H9 (cell line): ENCODE results near the gene WIPF2. TPM values are rescaled to one million over a fixed set of nuclear protein-coding genes. Genes with fewer than 3 reads are reported as not detected.

Experiments
- DNase-seq: peaks from one replicate; pipeline ENCODE4 v3.0.0-alpha.2; 2017
- H2AFZ ChIP-seq: one replicate; pipeline ENCODE4 v1.6.1; 2013; ENCODE audit warnings: mild to moderate bottlenecking, low read length, control low read depth, moderate library complexity
- H2AK5ac ChIP-seq: 2 replicates; pipeline ENCODE4 v1.6.1; 2013; ENCODE audit warnings: low read length, control low read depth, mixed read lengths; ENCODE audit not compliant: insufficient read length
- H2BK120ac ChIP-seq: one replicate; pipeline ENCODE4 v1.6.1; 2013; ENCODE audit warnings: low read depth, mild to moderate bottlenecking, low read length, control low read depth, inconsistent platforms; ENCODE audit not compliant: poor library complexity, severe bottlenecking
- H2BK12ac ChIP-seq: 2 replicates; pipeline ENCODE4 v1.6.1; 2013; ENCODE audit warnings: low read length, control low read depth, mixed read lengths, low read depth; ENCODE audit not compliant: insufficient read length
- H2BK15ac ChIP-seq: 2 replicates; pipeline ENCODE4 v1.6.1; 2013; ENCODE audit warnings: low read depth, low read length, control low read depth
- H2BK20ac ChIP-seq: one replicate; pipeline ENCODE4 v1.6.1; 2013; ENCODE audit warnings: low read depth, mild to moderate bottlenecking, low read length, control low read depth, inconsistent platforms; ENCODE audit not compliant: poor library complexity, severe bottlenecking
- H2BK5ac ChIP-seq: 2 replicates; pipeline ENCODE4 v1.6.1; 2013; ENCODE audit warnings: low read length, control low read depth, mixed read lengths; ENCODE audit not compliant: insufficient read length
- H3K14ac ChIP-seq: 2 replicates; pipeline ENCODE4 v1.6.1; 2013; ENCODE audit warnings: low read length, control low read depth; ENCODE audit not compliant: insufficient read depth
- H3K18ac ChIP-seq: 2 replicates; pipeline ENCODE4 v1.6.1; 2013; ENCODE audit warnings: low read depth, mild to moderate bottlenecking, mixed read lengths, low read length, control low read depth; ENCODE audit not compliant: insufficient read length
- H3K23ac ChIP-seq: 2 replicates; pipeline ENCODE4 v1.6.1; 2013; ENCODE audit warnings: low read length, control low read depth, mixed read lengths, low read depth; ENCODE audit not compliant: insufficient read length
- H3K23me2 ChIP-seq: 2 replicates; pipeline ENCODE4 v1.6.1; 2013; ENCODE audit warnings: low read depth, mild to moderate bottlenecking, mixed read lengths, low read length, control low read depth; ENCODE audit not compliant: insufficient read length, poor library complexity, severe bottlenecking
- H3K27ac ChIP-seq: 2 replicates; pipeline ENCODE4 v1.5.1; 2013; ENCODE audit warnings: low read length, control low read depth, mixed read lengths, low read depth; ENCODE audit not compliant: insufficient read length
- H3K27me3 ChIP-seq: 2 replicates; pipeline ENCODE4 v1.6.1; 2013; ENCODE audit warnings: low read length, control low read depth, inconsistent platforms; ENCODE audit not compliant: insufficient read depth
- H3K4ac ChIP-seq: 2 replicates; pipeline ENCODE4 v1.6.1; 2013; ENCODE audit warnings: low read depth, mild to moderate bottlenecking, control low read depth, inconsistent platforms, low read length, moderate library complexity
- H3K4me1 ChIP-seq: 2 replicates; pipeline ENCODE4 v1.6.1; 2013; ENCODE audit warnings: low read length, control low read depth, inconsistent platforms; ENCODE audit not compliant: insufficient read depth
- H3K4me2 ChIP-seq: 2 replicates; pipeline ENCODE4 v1.6.1; 2013; ENCODE audit warnings: low read length, control low read depth, mixed read lengths; ENCODE audit not compliant: insufficient read length, insufficient read depth
- H3K56ac ChIP-seq: 2 replicates; pipeline ENCODE4 v1.6.1; 2013; ENCODE audit warnings: low read depth, mild to moderate bottlenecking, mixed read lengths, low read length, control low read depth; ENCODE audit not compliant: insufficient read length
- H3K79me1 ChIP-seq: 2 replicates; pipeline ENCODE4 v1.6.1; 2013; ENCODE audit warnings: low read depth, mild to moderate bottlenecking, moderate library complexity, low read length, control low read depth, inconsistent platforms; ENCODE audit not compliant: insufficient read depth, poor library complexity, severe bottlenecking
- H3K79me2 ChIP-seq: 2 replicates; pipeline ENCODE4 v1.6.1; 2013; ENCODE audit warnings: low read length, control low read depth, inconsistent platforms; ENCODE audit not compliant: insufficient read depth
- H3K9ac ChIP-seq: 2 replicates; pipeline ENCODE4 v1.6.1; 2013; ENCODE audit warnings: low read length, control low read depth, mixed read lengths; ENCODE audit not compliant: insufficient read length; ENCODE audit errors: extremely low read depth
- H3K9me3 ChIP-seq: one replicate; pipeline ENCODE4 v1.6.1; 2013; ENCODE audit warnings: low read depth, low read length, inconsistent platforms; ENCODE audit not compliant: control insufficient read depth
- H3T11ph ChIP-seq: one replicate; pipeline ENCODE4 v1.6.1; 2013; ENCODE audit warnings: mild to moderate bottlenecking, low read length, control low read depth, inconsistent platforms
- H4K20me1 ChIP-seq: one replicate; pipeline ENCODE4 v1.6.1; 2013; ENCODE audit not compliant: control insufficient read depth, insufficient read length, insufficient read depth
- H4K5ac ChIP-seq: 2 replicates; pipeline ENCODE4 v1.6.1; 2013; ENCODE audit warnings: low read depth, mild to moderate bottlenecking, mixed read lengths, low read length, control low read depth; ENCODE audit not compliant: insufficient read length
- H4K8ac ChIP-seq: replicated peaks from 2 replicates; pipeline ENCODE4 v1.6.1; 2013; ENCODE audit warnings: low read length, control low read depth, mixed read lengths, low read depth; ENCODE audit not compliant: insufficient read length
- H4K91ac ChIP-seq: 2 replicates; pipeline ENCODE4 v1.6.1; 2013; ENCODE audit warnings: low read depth, mild to moderate bottlenecking, moderate library complexity, mixed read lengths, low read length, control low read depth; ENCODE audit not compliant: insufficient read length
- H3K27ac Mint-ChIP-seq, 3 experiments: 2 replicates in 2 of 3; 3 replicates in 1 of 3; pipeline ENCODE4 v1.8.0; 2020 to 2021; ENCODE audit warnings: mixed read lengths in 3 of 3, mild to moderate bottlenecking in 1 of 3, moderate library complexity in 1 of 3
- H3K27me3 Mint-ChIP-seq: 2 replicates; pipeline ENCODE4 v1.8.0; 2021; ENCODE audit warnings: low read depth, mild to moderate bottlenecking, moderate library complexity, mixed read lengths
- H3K36me3 Mint-ChIP-seq, 3 experiments: 2 replicates in 2 of 3; 3 replicates in 1 of 3; pipeline ENCODE4 v1.8.0; 2020 to 2021; ENCODE audit warnings: low read depth in 3 of 3, mixed read lengths in 3 of 3; ENCODE audit not compliant: insufficient read depth in 1 of 3
- H3K4me1 Mint-ChIP-seq, 2 experiments: 2 replicates each; pipeline ENCODE4 v1.8.0; 2020; ENCODE audit warnings: mixed read lengths in 2 of 2
- H3K4me3 Mint-ChIP-seq, 2 experiments: 2 replicates in 1 of 2; 3 replicates in 1 of 2; pipeline ENCODE4 v1.8.0; 2020 to 2021; ENCODE audit warnings: mild to moderate bottlenecking in 2 of 2, mixed read lengths in 2 of 2, moderate library complexity in 1 of 2
- H3K9me3 Mint-ChIP-seq, 2 experiments: 2 replicates in 1 of 2; 3 replicates in 1 of 2; pipeline ENCODE4 v1.8.0; 2020; ENCODE audit warnings: mild to moderate bottlenecking in 2 of 2, mixed read lengths in 2 of 2, moderate library complexity in 1 of 2
- CTCF ChIP-seq: fragments of 200-600 bp; sonication (generic); conservative IDR thresholded peaks from 3 replicates; pipeline ENCODE4 v1.8.0; 2021; ENCODE audit warnings: antibody characterized with exemption, mild to moderate bottlenecking
- WGBS: extraction: QIAGEN DNeasy Blood & Tissue Kit; methylation state at CpG from one replicate; pipeline ENCODE4 v1.1.7; 2013; ENCODE audit warnings: missing lambda C conversion rate, low lambda C conversion rate, mixed read lengths; ENCODE audit not compliant: insufficient read length; ENCODE audit errors: extremely low coverage; 5-methylcytosine and 5-hydroxymethylcytosine counted together
- total RNA-seq: library from RNA; stranded (reverse); gene quantifications from 2 replicates; pipeline ENCODE4 v1.2.1, GENCODE V29; 2021

Gene WIPF2
- total RNA-seq, 1 experiment from 2014 or later, result 24.2 TPM

DNA sequence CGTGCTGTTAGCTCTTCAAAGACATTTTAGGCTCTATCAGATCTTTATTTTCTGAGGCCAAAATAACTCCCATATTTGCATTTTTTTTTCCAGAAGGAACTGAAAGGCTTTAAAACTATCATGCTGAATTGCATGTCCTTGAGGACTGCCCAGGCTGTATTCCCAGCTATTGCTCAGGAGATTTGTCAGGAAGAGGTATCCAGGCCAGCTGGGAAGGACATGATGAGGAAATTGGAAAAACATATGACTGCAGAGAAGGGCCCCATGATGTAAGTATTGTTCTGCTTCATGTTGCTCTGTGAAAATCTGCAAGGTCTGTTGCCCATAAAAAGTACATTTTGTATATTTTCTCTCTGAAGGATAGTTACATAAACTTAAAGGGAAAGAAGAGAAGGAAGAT is 74.3 kb downstream of the WIPF2 start:
- Histone ChIP-seq H3K9me3 (no peaks in the 10 kb centered on the region), H3K4me1 (peaks cover 6% of the 10 kb centered on the region; the same call in 1 of the 2 replicates), H2AFZ (no peak overlapping the region), H3K27ac (no peak overlapping the region), H3K56ac (no peak overlapping the region), H3K4me2 (no peak overlapping the region), H4K20me1 (no peaks in the 10 kb centered on the region), H3K79me2 (peaks cover 11% of the 10 kb centered on the region; the same call in 1 of the 2 replicates), H3K18ac (no peak overlapping the region), H2BK5ac (no peak overlapping the region), H2AK5ac (no peak overlapping the region), H2BK12ac (no peak overlapping the region), H2BK15ac (no peak overlapping the region), H2BK20ac (no peak overlapping the region), H3K27me3 (no peaks in the 10 kb centered on the region), H3K14ac (no peak overlapping the region), H3K9ac (no peak overlapping the region), H3K79me1 (peaks cover 5% of the 10 kb centered on the region), H4K91ac (no peak overlapping the region), H3K23me2 (no peaks in the 10 kb centered on the region), H4K5ac (no peak overlapping the region), H3K23ac (no peak overlapping the region), H2BK120ac (no peak overlapping the region), H3T11ph (no peak overlapping the region), H4K8ac (no peak overlapping the region), H3K4ac (no peak overlapping the region)
- peaks cover 52 to 89% (median 71%) of the 10 kb centered on the region in 3 experiments for H3K36me3 Mint-ChIP-seq
- 0 out of 5 replicates have a peak overlapping the region, but pooled peaks of 1 of the 2 experiments have one; percentile 5 for H3K4me3 Mint-ChIP-seq
- H3K27me3 Mint-ChIP-seq, result no peaks in the 10 kb centered on the region
- no peaks in the 10 kb centered on the region for H3K9me3 Mint-ChIP-seq
- TF ChIP-seq CTCF, result no peak
- H3K4me1 Mint-ChIP-seq, result peaks cover 52 to 58% of the 10 kb centered on the region in 2 experiments
- WGBS, result no CpG with 5 or more reads among the region's 1 CpG
- H3K27ac Mint-ChIP-seq, result peak overlapping the region in 2 of 3 experiments; percentile 5 to 49; a peak in 2 of 7 replicates
- DNase-seq, result no peak
